ENCODE results near the gene SP6. TPM values are rescaled to one million over a fixed set of nuclear protein-coding genes. Genes with fewer than 3 reads are reported as not detected.

SP6 gene
- total RNA-seq, 1 experiment from 2014 or later: 10.8 TPM

- Histone ChIP-seq H3K4me3 (replicated peaks in 1 of 2; ENCODE audit: low read depth in 1 of 2, low read length in 2 of 2) (no peak overlapping the region), H3K27ac (ENCODE audit: low read depth, low read length) (no peak overlapping the region), H4K20me1 (ENCODE audit: insufficient read depth) (no peaks in the 10 kb centered on the region), H3K4me1 (ENCODE audit: control insufficient read depth in 1 of 2, insufficient read depth in 2 of 2, low read length in 2 of 2) (peaks cover 13 to 31% of the 10 kb centered on the region in 2 experiments), H3K27me3 (ENCODE audit: insufficient read depth, low read length) (0 out of 2 replicates have a peak, but pooled peaks cover under 1% of the 10 kb centered on the region), H3K9ac (ENCODE audit: low read length) (no peak overlapping the region), H3K4me2 (ENCODE audit: low read length) (no peak overlapping the region), H2AFZ (ENCODE audit: low read depth, low read length, poor library complexity, severe bottlenecking) (no peak overlapping the region), H3K79me2 (ENCODE audit: insufficient read depth, low read length) (no peaks in the 10 kb centered on the region), H3K9me2 (ENCODE audit: insufficient read depth) (no peaks in the 10 kb centered on the region), H3K36me3 (ENCODE audit: control insufficient read depth in 1 of 2, insufficient read depth in 2 of 2, low read length in 2 of 2) (no peaks in the 10 kb centered on the region), H3K9me3 (ENCODE audit: control insufficient read depth in 1 of 2, insufficient read depth in 1 of 2, low read depth in 1 of 2, low read length in 2 of 2) (no peaks in the 10 kb centered on the region)
- no peak for TF ChIP-seq SP1 (IDR thresholded peaks at IDR 0.05; ENCODE audit: low read depth)
- TF ChIP-seq ZFX (IDR thresholded peaks at IDR 0.05): no peak
- no peak for TF ChIP-seq POLR2A (IDR thresholded peaks at IDR 0.05; ENCODE audit: borderline replicate concordance, extremely low read depth, insufficient read depth, insufficient read length)
- DNase-seq (ENCODE audit: low read depth, low spot score): no peak
- CTCF ChIA-PET: interaction anchor here (1.0 to 2.4 kb wide), 3 partner anchors 21 to 26 kb away, joined by 3 to 15 read pairs (median 5); partner anchors contain the start of gene SCRN2
- BruUV-seq (replicated peaks): no TSS peak
- POLR2A ChIA-PET: no interaction called here
- ATAC-seq: no peak
- RAD21 ChIA-PET (ENCODE audit: low non-redundant PET in 1 of 2, low total read pairs in 2 of 2, uncharacterized antibody in 2 of 2, unreplicated experiment in 2 of 2): no interaction called here
- intact Hi-C loops (cut with micrococcal nuclease): no loop called here
Observed at GRCh38 chr17:47864791-47865216, 13.8 kb upstream of the SP6 start.

- H3K4me3 ChIP-seq (replicated peaks in 1 of 2; ENCODE audit: low read depth in 1 of 2, low read length in 2 of 2): peak overlapping the region in 1 of 2 experiments; percentile 23; a peak in 2 of 4 replicates
- intact Hi-C loops (cut with micrococcal nuclease): no loop called here
- ChIA-PET CTCF (interaction anchor here (1.1 to 2.4 kb wide), 3 partner anchors 19 to 27 kb away, joined by 4 to 15 read pairs (median 5); partner anchors contain the start of gene SCRN2), POLR2A (interaction anchor here (0.7 to 1.4 kb wide), 4 partner anchors 9 to 98 kb away, joined by 3 to 8 read pairs (median 4); partner anchors contain the start of genes SP2 and SP6), RAD21 (ENCODE audit: low non-redundant PET in 1 of 2, low total read pairs in 2 of 2, uncharacterized antibody in 2 of 2, unreplicated experiment in 2 of 2) (no interaction called here)
- peak overlapping the region; percentile 24 for H2AFZ ChIP-seq (ENCODE audit: low read depth, low read length, poor library complexity, severe bottlenecking)
- H3K9me3 ChIP-seq (ENCODE audit: control insufficient read depth in 1 of 2, insufficient read depth in 1 of 2, low read depth in 1 of 2, low read length in 2 of 2): no peaks in the 10 kb centered on the region
- DNase-seq (ENCODE audit: low read depth, low spot score): peak; percentile 66
- peak overlapping the region; percentile 41 for H3K9ac ChIP-seq (ENCODE audit: low read length)
- no TSS peak for BruUV-seq (replicated peaks)
- ATAC-seq: peak; percentile 80
- no peaks in the 10 kb centered on the region for H3K79me2 ChIP-seq (ENCODE audit: insufficient read depth, low read length)
- peak overlapping the region; percentile 32; the same call in 1 of the 2 replicates for H3K27ac ChIP-seq (ENCODE audit: low read depth, low read length)
- peaks cover 11 to 18% of the 10 kb centered on the region in 2 experiments for H3K4me1 ChIP-seq (ENCODE audit: control insufficient read depth in 1 of 2, insufficient read depth in 2 of 2, low read length in 2 of 2)
- no peaks in the 10 kb centered on the region for H3K27me3 ChIP-seq (ENCODE audit: insufficient read depth, low read length)
- peak overlapping the region; percentile 65 for H3K4me2 ChIP-seq (ENCODE audit: low read length)
- H3K36me3 ChIP-seq (ENCODE audit: control insufficient read depth in 1 of 2, insufficient read depth in 2 of 2, low read length in 2 of 2): no peaks in the 10 kb centered on the region
- no peaks in the 10 kb centered on the region for H4K20me1 ChIP-seq (ENCODE audit: insufficient read depth)
- no peaks in the 10 kb centered on the region for H3K9me2 ChIP-seq (ENCODE audit: insufficient read depth)
- TF ChIP-seq CEBPB (IDR thresholded peaks at IDR 0.05; ENCODE audit: low read depth): no peak
- TF ChIP-seq RAD21 (IDR thresholded peaks at IDR 0.05; ENCODE audit: low read depth): no peak
- TF ChIP-seq EZH2 (IDR thresholded peaks at IDR 0.05): no peak
- TF ChIP-seq CTCF (IDR thresholded peaks at IDR 0.05 in 2 of 3, conservative IDR thresholded peaks at IDR 0.05 in 1 of 3; ENCODE audit: borderline replicate concordance in 1 of 3, insufficient read depth in 1 of 3, low read depth in 2 of 3, low read length in 2 of 3): no peak
- peak; percentile 52 for TF ChIP-seq YY1 (IDR thresholded peaks at IDR 0.05; ENCODE audit: extremely low read depth, insufficient replicate concordance, low read depth, low read length)
- no peak for TF ChIP-seq POLR2A (IDR thresholded peaks at IDR 0.05; ENCODE audit: borderline replicate concordance, extremely low read depth, insufficient read depth, insufficient read length)
- no peak; the same call in 1 of the 2 replicates for TF ChIP-seq ELF1 (IDR thresholded peaks at IDR 0.05; ENCODE audit: borderline replicate concordance, low read depth)
- peak; percentile 90 for TF ChIP-seq MAX (IDR thresholded peaks at IDR 0.05)
- TF ChIP-seq ZFX (IDR thresholded peaks at IDR 0.05): no peak; the same call in 1 of the 2 replicates
- TF ChIP-seq ZBTB33 (IDR thresholded peaks at IDR 0.05; ENCODE audit: extremely low read depth, insufficient replicate concordance, low read length): no peak
- TF ChIP-seq SIN3A (IDR thresholded peaks at IDR 0.05; ENCODE audit: low read depth): peak; percentile 79
- peak; percentile 91 for TF ChIP-seq SP1 (IDR thresholded peaks at IDR 0.05; ENCODE audit: low read depth)
- peak; percentile 91 for TF ChIP-seq CBX3 (IDR thresholded peaks at IDR 0.05; ENCODE audit: low read depth)
- TF ChIP-seq FOSL1 (IDR thresholded peaks at IDR 0.05; ENCODE audit: low read depth): peak; percentile 93
- TF ChIP-seq SRF (IDR thresholded peaks at IDR 0.05; ENCODE audit: low read depth): no peak; the same call in 1 of the 2 replicates
Observed at GRCh38 chr17:47862621-47863440, 11.9 kb upstream of the SP6 start.

Data from HCT116 (cell line).